Measurements from ENCODE around the gene FNTB.

DNA sequence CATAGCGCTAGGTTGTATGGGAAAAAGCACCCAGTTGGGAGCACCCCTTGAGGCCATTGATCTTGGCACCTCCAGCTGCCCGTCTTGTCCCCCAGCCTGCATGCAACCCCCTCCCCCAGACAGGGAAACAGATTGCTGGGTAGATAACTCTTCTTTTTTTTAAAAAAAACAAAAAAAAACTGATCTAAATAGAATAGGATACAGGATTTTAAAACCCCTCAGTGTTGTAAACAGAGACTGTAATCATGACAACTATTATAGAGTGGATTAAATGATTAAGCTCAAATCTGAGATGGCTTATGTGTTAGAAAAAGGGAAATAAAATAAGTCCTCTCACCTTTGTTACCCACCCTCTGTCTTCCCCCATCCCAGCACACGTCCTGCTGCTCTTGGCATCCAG is 66.8 kb downstream of the FNTB start:
- TF ChIP-seq NR1H2 (CRISPR knock-in tag; IDR thresholded peaks at IDR 0.05) (no peak), NR3C1 (CRISPR knock-in tag; conservative IDR thresholded peaks at IDR 0.05; ENCODE audit: low read depth) (no peak), NFE2L1 (CRISPR knock-in tag; IDR thresholded peaks at IDR 0.05) (no peak), CREM (CRISPR knock-in tag; IDR thresholded peaks at IDR 0.05) (no peak), FOXP1 (CRISPR knock-in tag; IDR thresholded peaks at IDR 0.05; ENCODE audit: borderline replicate concordance) (no peak), MYBL2 (CRISPR knock-in tag; IDR thresholded peaks at IDR 0.05) (no peak), ZNF232 (CRISPR knock-in tag; IDR thresholded peaks at IDR 0.05) (no peak), RORB (CRISPR knock-in tag; IDR thresholded peaks at IDR 0.05) (no peak), ZBTB21 (CRISPR knock-in tag; IDR thresholded peaks at IDR 0.05; ENCODE audit: borderline replicate concordance) (no peak)
- TF ChIP-seq, protein P1, sequence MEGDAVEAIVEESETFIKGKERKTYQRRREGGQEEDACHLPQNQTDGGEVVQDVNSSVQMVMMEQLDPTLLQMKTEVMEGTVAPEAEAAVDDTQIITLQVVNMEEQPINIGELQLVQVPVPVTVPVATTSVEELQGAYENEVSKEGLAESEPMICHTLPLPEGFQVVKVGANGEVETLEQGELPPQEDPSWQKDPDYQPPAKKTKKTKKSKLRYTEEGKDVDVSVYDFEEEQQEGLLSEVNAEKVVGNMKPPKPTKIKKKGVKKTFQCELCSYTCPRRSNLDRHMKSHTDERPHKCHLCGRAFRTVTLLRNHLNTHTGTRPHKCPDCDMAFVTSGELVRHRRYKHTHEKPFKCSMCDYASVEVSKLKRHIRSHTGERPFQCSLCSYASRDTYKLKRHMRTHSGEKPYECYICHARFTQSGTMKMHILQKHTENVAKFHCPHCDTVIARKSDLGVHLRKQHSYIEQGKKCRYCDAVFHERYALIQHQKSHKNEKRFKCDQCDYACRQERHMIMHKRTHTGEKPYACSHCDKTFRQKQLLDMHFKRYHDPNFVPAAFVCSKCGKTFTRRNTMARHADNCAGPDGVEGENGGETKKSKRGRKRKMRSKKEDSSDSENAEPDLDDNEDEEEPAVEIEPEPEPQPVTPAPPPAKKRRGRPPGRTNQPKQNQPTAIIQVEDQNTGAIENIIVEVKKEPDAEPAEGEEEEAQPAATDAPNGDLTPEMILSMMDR (IDR thresholded peaks at IDR 0.05): no peak
- TF ChIP-seq, protein P2, sequence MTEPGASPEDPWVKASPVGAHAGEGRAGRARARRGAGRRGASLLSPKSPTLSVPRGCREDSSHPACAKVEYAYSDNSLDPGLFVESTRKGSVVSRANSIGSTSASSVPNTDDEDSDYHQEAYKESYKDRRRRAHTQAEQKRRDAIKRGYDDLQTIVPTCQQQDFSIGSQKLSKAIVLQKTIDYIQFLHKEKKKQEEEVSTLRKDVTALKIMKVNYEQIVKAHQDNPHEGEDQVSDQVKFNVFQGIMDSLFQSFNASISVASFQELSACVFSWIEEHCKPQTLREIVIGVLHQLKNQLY (CRISPR knock-in tag; IDR thresholded peaks at IDR 0.05): no peak
- TF ChIP-seq, protein P3, sequence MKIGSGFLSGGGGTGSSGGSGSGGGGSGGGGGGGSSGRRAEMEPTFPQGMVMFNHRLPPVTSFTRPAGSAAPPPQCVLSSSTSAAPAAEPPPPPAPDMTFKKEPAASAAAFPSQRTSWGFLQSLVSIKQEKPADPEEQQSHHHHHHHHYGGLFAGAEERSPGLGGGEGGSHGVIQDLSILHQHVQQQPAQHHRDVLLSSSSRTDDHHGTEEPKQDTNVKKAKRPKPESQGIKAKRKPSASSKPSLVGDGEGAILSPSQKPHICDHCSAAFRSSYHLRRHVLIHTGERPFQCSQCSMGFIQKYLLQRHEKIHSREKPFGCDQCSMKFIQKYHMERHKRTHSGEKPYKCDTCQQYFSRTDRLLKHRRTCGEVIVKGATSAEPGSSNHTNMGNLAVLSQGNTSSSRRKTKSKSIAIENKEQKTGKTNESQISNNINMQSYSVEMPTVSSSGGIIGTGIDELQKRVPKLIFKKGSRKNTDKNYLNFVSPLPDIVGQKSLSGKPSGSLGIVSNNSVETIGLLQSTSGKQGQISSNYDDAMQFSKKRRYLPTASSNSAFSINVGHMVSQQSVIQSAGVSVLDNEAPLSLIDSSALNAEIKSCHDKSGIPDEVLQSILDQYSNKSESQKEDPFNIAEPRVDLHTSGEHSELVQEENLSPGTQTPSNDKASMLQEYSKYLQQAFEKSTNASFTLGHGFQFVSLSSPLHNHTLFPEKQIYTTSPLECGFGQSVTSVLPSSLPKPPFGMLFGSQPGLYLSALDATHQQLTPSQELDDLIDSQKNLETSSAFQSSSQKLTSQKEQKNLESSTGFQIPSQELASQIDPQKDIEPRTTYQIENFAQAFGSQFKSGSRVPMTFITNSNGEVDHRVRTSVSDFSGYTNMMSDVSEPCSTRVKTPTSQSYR (CRISPR knock-in tag; IDR thresholded peaks at IDR 0.05): no peak
- TF ChIP-seq, protein P4, sequence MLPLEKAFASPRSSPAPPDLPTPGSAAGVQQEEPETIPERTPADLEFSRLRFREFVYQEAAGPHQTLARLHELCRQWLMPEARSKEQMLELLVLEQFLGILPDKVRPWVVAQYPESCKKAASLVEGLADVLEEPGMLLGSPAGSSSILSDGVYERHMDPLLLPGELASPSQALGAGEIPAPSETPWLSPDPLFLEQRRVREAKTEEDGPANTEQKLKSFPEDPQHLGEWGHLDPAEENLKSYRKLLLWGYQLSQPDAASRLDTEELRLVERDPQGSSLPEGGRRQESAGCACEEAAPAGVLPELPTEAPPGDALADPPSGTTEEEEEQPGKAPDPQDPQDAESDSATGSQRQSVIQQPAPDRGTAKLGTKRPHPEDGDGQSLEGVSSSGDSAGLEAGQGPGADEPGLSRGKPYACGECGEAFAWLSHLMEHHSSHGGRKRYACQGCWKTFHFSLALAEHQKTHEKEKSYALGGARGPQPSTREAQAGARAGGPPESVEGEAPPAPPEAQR (CRISPR knock-in tag; IDR thresholded peaks at IDR 0.05): no peak
